Measurements from ENCODE around the gene SCNM1.
A peak's percentile ranks its signal among the peaks of the same experiment; 100 is the strongest.

DNA sequence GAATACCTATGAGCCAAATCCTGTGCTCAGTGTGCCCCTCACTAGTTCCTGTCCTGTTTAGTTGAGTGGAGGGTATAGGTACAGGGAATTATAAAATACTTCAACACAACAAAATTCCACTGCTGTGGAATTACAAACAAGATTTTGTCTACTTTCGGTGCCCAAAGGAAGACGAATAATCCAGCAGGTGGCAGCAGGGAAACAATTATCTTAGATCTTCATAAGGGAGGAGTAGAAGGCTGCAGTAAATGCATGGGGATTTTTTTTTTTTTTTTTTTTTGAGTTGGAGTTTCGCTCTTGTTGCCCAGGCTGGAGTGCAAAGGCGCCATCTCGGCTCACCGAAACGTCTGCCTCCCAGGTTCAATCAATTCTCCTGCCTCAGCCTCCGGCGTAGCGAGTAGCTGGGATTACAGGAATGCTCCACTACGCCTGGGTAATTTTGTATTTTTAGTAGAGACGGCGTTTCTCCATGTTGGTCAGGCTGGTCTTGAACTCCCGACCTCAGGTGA lies 30.4 kb downstream of the SCNM1 start:
- TF ChIP-seq, protein P1, sequence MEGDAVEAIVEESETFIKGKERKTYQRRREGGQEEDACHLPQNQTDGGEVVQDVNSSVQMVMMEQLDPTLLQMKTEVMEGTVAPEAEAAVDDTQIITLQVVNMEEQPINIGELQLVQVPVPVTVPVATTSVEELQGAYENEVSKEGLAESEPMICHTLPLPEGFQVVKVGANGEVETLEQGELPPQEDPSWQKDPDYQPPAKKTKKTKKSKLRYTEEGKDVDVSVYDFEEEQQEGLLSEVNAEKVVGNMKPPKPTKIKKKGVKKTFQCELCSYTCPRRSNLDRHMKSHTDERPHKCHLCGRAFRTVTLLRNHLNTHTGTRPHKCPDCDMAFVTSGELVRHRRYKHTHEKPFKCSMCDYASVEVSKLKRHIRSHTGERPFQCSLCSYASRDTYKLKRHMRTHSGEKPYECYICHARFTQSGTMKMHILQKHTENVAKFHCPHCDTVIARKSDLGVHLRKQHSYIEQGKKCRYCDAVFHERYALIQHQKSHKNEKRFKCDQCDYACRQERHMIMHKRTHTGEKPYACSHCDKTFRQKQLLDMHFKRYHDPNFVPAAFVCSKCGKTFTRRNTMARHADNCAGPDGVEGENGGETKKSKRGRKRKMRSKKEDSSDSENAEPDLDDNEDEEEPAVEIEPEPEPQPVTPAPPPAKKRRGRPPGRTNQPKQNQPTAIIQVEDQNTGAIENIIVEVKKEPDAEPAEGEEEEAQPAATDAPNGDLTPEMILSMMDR (IDR thresholded peaks at IDR 0.05), result peak; percentile 33 to 71 (median 54)
- TF ChIP-seq POLR2A (IDR thresholded peaks at IDR 0.05), result no peak

Measured in heart left ventricle (tissue), 13 donors.